Ovary (tissue), 9 donors: ENCODE measurements around the gene ALKBH3. TPM values are rescaled to one million over a fixed set of nuclear protein-coding genes. Genes with fewer than 3 reads are reported as not detected.

Experiments used
- DNase-seq, 5 donors: peaks; one replicate each; pipeline ENCODE4 v3.0.0-alpha.2; 2019 to 2020
- H3K27ac ChIP-seq, 2 donors: fragments of 200-600 bp; one replicate each; pipeline versions ENCODE4 v1.5.1 to v1.8.0; 2019 to 2022
- H3K27me3 ChIP-seq: fragments of 200-600 bp; one replicate; pipeline ENCODE4 v1.8.0; 2022
- H3K36me3 ChIP-seq: fragments of 200-600 bp; sonication (generic); one replicate; pipeline ENCODE4 v1.5.1; 2019
- H3K4me1 ChIP-seq: one replicate; pipeline ENCODE4 v1.8.1; 2013; ENCODE audit warnings: mild to moderate bottlenecking, moderate library complexity; ENCODE audit not compliant: insufficient read depth
- H3K4me3 ChIP-seq: fragments of 200-600 bp; sonication (generic); one replicate; pipeline ENCODE4 v1.5.1; 2017
- H3K9me3 ChIP-seq, 2 donors: fragments of 200-600 bp in 1 of 2; sonication (generic) in 1 of 2; one replicate each; pipeline versions ENCODE4 v1.5.1 to v1.8.1; 2013 to 2019; ENCODE audit warnings: mild to moderate bottlenecking in 1 of 2, moderate library complexity in 1 of 2
- CTCF ChIP-seq, 3 donors: fragments of 450-650 bp in 2 of 3; fragments of 200-600 bp in 1 of 3; IDR thresholded peaks; one replicate each; pipeline versions ENCODE4 v1.5.1 to v1.8.0; 2016 to 2022; ENCODE audit warnings: antibody characterized with exemption in 3 of 3, mild to moderate bottlenecking in 1 of 3
- EP300 ChIP-seq: sonication (generic); formaldehyde crosslinking; IDR thresholded peaks from one replicate; pipeline ENCODE4 v1.6.1; 2017; ENCODE audit warnings: antibody characterized with exemption
- POLR2A ChIP-seq: fragments of 450-650 bp; IDR thresholded peaks from one replicate; pipeline ENCODE4 v1.6.1; 2017; ENCODE audit warnings: antibody characterized with exemption, mild to moderate bottlenecking, moderate library complexity
- WGBS, 3 donors: extraction: QIAGEN DNeasy Blood & Tissue Kit in 1 of 3; methylation state at CpG; one replicate each; pipeline versions ENCODE4 v1.1.5 to v1.1.7; 2013 to 2017; 5-methylcytosine and 5-hydroxymethylcytosine counted together
- intact Hi-C, 4 donors: fragments of 100-400 bp; cut with DNase I; formaldehyde crosslinking; loops; one replicate each; pipeline versions ENCODE4 v1.11.0 to v1.15.1; 2022 to 2023
- polyA plus RNA-seq, 2 donors: library from polyadenylated mRNA; stranded (reverse); fragments of 200-250 nt in 1 of 2; fragments of 350-450 nt in 1 of 2; fragmentation: Illumina TruSeq in 1 of 2; extraction: RNeasy Lipid Tissue Mini Kit (QIAGEN cat#74804) in 1 of 2; gene quantifications; one replicate each; pipeline ENCODE4 v1.2.3, GENCODE V29; 2013 to 2014
- total RNA-seq, 7 donors: library from RNA; depleted of rRNA in 2 of 7; stranded (reverse); fragments of >200 nt in 2 of 7; fragmentation: NEBNext Ultra II Directional in 3 of 7; extraction: Animal tissue kit (Norgen Biotek cat#: 25700) in 3 of 7; gene quantifications; one replicate each; pipeline versions ENCODE4 v1.1.0 to v1.2.4, GENCODE V29; 2016 to 2023
- donor health status: DM: no; HTN: no; CAD: no; lungs with moderate emphysema.
- donor health status: DM: no; HTN: no; CAD: no.
- donor health status: Bipolar disorder and iron deficiency.
- donor health status: DM: yes; HTN: yes; CAD: no.
- donor health status: DM: no; HTN: no; CAD: no.
- donor health status: DM: yes; HTN: yes; CAD: no.

Gene ALKBH3
- total and polyA plus RNA-seq, 9 donors, result 25.4 to 53.5 (median 32.2) TPM

- Histone ChIP-seq H3K4me3 (no peak overlapping the region), H3K9me3 (no peaks in the 10 kb centered on the region), H3K27me3 (no peaks in the 10 kb centered on the region), H3K27ac (peak overlapping the region; percentile 27 to 96), H3K36me3 (no peaks in the 10 kb centered on the region), H3K4me1 (peaks cover 31% of the 10 kb centered on the region)
- TF ChIP-seq POLR2A, result no peak
- no peak for TF ChIP-seq EP300
- no peak for TF ChIP-seq CTCF (IDR thresholded peaks at IDR 0.05)
- intact Hi-C loops, result no loop called here
- no peak for DNase-seq
These were observed 38.0 kb downstream of the ALKBH3 start for GRCh38 chr11:43918662-43919061.

GRCh38 chr11:43919852-43920597 lies 39.4 kb downstream of the ALKBH3 start:
- Histone ChIP-seq H3K27ac (peak overlapping the region; percentile 93 to 96), H3K36me3 (no peaks in the 10 kb centered on the region), H3K27me3 (no peaks in the 10 kb centered on the region), H3K4me1 (peaks cover 41% of the 10 kb centered on the region), H3K9me3 (no peaks in the 10 kb centered on the region), H3K4me3 (no peak overlapping the region)
- TF ChIP-seq EP300 (no peak), CTCF (IDR thresholded peaks at IDR 0.05) (no peak), POLR2A (no peak)
- peak in 3 of 5 donors; percentile 69 to 80 (median 75) for DNase-seq
- 54 to 56% (median 56%) methylated on average over 14 of the region's 14 CpGs for WGBS, 3 donors
- intact Hi-C loops, result no loop called here

- Histone ChIP-seq H3K27me3 (no peaks in the 10 kb centered on the region), H3K27ac (peak overlapping the region; percentile 93 to 96), H3K4me1 (peaks cover 47% of the 10 kb centered on the region), H3K9me3 (no peaks in the 10 kb centered on the region), H3K36me3 (no peaks in the 10 kb centered on the region), H3K4me3 (no peak overlapping the region)
- TF ChIP-seq POLR2A (no peak), EP300 (peak; percentile 100), CTCF (IDR thresholded peaks at IDR 0.05) (no peak)
- WGBS, 3 donors, result 13 to 19% (median 14%) methylated on average over 10 of the region's 10 CpGs
- DNase-seq, result peak; percentile 69 to 90 (median 75)
- intact Hi-C loops, result no loop called here
These were observed 40.2 kb downstream of the ALKBH3 start for GRCh38 chr11:43920598-43921419.

GRCh38 chr11:43921561-43922294 lies 41.1 kb downstream of the ALKBH3 start:
- TF ChIP-seq CTCF (IDR thresholded peaks at IDR 0.05) (no peak), EP300 (no peak), POLR2A (no peak)

More at GRCh38 chr11:43921561-43922294, 41.1 kb downstream of the ALKBH3 start:
- H3K9me3 ChIP-seq, result no peaks in the 10 kb centered on the region
- DNase-seq, result no peak
- H3K27me3 ChIP-seq, result no peaks in the 10 kb centered on the region
- 36 to 49% (median 45%) methylated on average over 8 of the region's 8 CpGs for WGBS, 3 donors
- H3K4me3 ChIP-seq, result no peak overlapping the region
- intact Hi-C loops, result no loop called here
- H3K4me1 ChIP-seq, result peaks cover 52% of the 10 kb centered on the region
- H3K27ac ChIP-seq, result peak overlapping the region; percentile 87 to 96
- H3K36me3 ChIP-seq, result no peaks in the 10 kb centered on the region
